ENCODE measurements around the gene LRFN4. TPM values are rescaled to one million over a fixed set of nuclear protein-coding genes. Genes with fewer than 3 reads are reported as not detected.

LRFN4 gene
- total and polyA plus RNA-seq, 2 of the 13 experiments (the other 11 are each of a cell fraction or from before 2014, with no cell fraction given): 1.3 to 6.8 TPM

- TF ChIP-seq CHD2 (IDR thresholded peaks at IDR 0.05; ENCODE audit: low read depth, low read length) (no peak), TRIM24 (CRISPR knock-in tag; IDR thresholded peaks at IDR 0.05) (no peak), PRMT3 (CRISPR knock-in tag; IDR thresholded peaks at IDR 0.05; ENCODE audit: borderline replicate concordance, low read depth) (no peak), AHDC1 (CRISPR knock-in tag; IDR thresholded peaks at IDR 0.05; ENCODE audit: borderline replicate concordance) (no peak), SNAPC2 (CRISPR knock-in tag; IDR thresholded peaks at IDR 0.05) (no peak), SYNCRIP (IDR thresholded peaks at IDR 0.05; ENCODE audit: insufficient read depth, low read depth, low read length) (no peak), GTF3A (CRISPR knock-in tag; conservative IDR thresholded peaks at IDR 0.05) (no peak), ZNF160 (CRISPR knock-in tag; IDR thresholded peaks at IDR 0.05) (no peak), KLF13 (CRISPR knock-in tag; IDR thresholded peaks at IDR 0.05) (no peak), KDM1A (CRISPR knock-in tag; IDR thresholded peaks at IDR 0.05) (no peak), TCF12 (IDR thresholded peaks at IDR 0.05) (no peak), TCF12 (CRISPR knock-in tag; IDR thresholded peaks at IDR 0.05) (no peak)
- TF ChIP-seq, protein P1, sequence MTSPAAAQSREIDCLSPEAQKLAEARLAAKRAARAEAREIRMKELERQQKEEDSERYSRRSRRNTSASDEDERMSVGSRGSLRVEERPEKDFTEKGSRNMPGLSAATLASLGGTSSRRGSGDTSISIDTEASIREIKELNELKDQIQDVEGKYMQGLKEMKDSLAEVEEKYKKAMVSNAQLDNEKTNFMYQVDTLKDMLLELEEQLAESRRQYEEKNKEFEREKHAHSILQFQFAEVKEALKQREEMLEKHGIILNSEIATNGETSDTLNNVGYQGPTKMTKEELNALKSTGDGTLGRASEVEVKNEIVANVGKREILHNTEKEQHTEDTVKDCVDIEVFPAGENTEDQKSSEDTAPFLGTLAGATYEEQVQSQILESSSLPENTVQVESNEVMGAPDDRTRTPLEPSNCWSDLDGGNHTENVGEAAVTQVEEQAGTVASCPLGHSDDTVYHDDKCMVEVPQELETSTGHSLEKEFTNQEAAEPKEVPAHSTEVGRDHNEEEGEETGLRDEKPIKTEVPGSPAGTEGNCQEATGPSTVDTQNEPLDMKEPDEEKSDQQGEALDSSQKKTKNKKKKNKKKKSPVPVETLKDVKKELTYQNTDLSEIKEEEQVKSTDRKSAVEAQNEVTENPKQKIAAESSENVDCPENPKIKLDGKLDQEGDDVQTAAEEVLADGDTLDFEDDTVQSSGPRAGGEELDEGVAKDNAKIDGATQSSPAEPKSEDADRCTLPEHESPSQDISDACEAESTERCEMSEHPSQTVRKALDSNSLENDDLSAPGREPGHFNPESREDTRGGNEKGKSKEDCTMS (CRISPR knock-in tag; conservative IDR thresholded peaks at IDR 0.05): no peak
- TF ChIP-seq, protein P2, sequence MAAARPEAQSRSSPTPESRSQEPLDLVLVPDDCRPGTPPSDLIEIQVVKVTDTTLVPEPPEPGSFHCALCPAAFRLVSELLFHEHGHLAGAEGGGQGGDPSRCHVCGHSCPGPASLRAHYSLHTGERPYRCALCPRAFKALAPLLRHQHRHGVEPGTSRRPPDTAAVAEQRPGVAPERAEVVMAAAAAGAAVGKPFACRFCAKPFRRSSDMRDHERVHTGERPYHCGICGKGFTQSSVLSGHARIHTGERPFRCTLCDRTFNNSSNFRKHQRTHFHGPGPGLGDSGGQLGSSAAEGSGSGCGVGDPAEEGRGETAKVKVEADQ (CRISPR knock-in tag; IDR thresholded peaks at IDR 0.05; ENCODE audit: borderline replicate concordance): 0 out of 2 replicates have a peak, but pooled peaks have one; percentile 9
- TF ChIP-seq, protein P3, sequence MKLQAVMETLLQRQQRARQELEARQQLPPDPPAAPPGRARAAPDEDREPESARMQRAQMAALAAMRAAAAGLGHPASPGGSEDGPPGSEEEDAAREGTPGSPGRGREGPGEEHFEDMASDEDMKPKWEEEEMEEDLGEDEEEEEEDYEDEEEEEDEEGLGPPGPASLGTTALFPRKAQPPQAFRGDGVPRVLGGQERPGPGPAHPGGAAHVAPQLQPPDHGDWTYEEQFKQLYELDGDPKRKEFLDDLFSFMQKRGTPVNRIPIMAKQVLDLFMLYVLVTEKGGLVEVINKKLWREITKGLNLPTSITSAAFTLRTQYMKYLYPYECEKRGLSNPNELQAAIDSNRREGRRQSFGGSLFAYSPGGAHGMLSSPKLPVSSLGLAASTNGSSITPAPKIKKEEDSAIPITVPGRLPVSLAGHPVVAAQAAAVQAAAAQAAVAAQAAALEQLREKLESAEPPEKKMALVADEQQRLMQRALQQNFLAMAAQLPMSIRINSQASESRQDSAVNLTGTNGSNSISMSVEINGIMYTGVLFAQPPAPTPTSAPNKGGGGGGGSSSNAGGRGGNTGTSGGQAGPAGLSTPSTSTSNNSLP (IDR thresholded peaks at IDR 0.05; ENCODE audit: low read depth, low read length): no peak
Measured at GRCh38 chr11:66906061-66906733, 49.3 kb downstream of the LRFN4 start (continued).
